Measurements from ENCODE around the gene CDH8.
A peak's percentile ranks its signal among the peaks of the same experiment; 100 is the strongest.
"Not testable (repeated sequence)": the region's sequence is repeated elsewhere in the genome, so short reads cannot be mapped to it uniquely, and the experiment has no call there.

CDH8 gene

DNA sequence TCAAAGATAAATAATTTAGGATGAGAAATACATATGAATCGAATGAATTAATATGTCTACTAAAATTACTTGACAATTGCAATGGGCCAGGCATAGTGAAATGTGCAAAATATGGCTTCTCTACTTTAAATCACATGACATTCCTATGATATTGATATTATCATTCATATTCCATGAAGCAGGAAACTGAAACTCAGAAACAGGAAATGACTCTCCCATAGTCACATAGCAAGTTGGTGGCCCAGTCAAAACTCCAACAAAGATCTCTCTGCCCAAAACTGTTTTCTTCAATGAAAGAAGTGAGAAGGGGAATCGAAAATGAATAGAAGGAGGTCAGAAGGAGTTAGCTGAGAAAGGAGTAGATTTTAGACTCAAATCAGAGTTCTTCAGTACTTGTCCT is 272.2 kb downstream of the CDH8 start:
- DNase-seq: no peak

DNA sequence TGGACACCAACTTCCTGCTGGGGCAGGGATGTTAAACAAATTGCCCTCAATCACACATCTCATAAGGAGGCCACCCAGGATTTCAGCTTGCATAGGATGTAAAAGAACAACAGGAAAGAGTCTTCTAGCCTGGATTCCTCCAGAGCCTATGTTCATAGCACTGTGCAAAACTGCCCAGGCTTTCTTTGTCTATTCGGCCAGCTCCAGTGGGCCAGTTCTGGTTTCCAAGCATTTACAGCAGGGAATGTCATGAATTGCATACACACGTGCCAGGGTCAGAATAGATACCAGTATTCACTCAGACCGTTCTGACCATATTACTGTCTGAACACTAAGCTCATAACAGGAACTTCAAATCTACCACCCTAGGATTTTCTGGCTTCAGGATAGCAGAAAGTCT is 273.2 kb downstream of the CDH8 start:
- DNase-seq: no peak

DNA sequence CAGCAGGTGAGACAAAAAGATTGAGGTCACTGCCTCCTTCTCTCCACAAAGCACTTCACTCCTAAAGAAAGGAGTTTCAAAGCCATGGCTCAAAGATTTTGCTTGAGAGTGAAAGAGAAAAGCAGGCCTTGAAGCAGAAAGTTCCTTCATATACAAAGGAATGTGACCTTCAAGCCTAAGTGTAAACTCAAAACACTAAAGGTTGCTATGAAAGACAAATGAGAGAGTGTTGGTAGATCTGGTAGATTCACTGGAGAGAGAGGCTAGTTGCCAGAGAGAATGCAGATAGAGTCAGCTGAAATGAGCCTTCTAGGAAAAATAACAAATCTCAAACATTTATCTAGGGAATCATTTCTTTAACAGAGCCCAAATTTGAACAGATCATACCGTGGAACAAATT is 305.2 kb downstream of the CDH8 start:
- no peak for DNase-seq

DNA sequence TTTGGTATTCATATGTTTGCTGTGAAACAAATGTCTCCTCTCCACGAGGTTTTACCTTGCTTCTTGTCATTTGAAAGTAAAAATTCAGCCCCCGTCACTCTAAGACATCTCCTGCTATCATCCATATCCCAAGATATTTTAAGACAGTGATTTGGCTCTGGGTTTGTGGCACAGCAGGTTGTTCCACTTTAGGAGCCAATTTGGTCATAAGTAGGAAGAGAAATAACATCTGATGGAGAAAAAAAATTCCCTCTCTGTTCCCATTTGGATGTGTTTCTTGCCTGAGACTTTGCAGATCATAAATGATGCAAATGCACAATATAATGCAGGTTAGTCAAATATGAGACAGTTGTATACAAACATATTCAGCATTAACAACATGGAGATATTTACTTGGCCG is 309.5 kb downstream of the CDH8 start:
- DNase-seq: no peak

DNA sequence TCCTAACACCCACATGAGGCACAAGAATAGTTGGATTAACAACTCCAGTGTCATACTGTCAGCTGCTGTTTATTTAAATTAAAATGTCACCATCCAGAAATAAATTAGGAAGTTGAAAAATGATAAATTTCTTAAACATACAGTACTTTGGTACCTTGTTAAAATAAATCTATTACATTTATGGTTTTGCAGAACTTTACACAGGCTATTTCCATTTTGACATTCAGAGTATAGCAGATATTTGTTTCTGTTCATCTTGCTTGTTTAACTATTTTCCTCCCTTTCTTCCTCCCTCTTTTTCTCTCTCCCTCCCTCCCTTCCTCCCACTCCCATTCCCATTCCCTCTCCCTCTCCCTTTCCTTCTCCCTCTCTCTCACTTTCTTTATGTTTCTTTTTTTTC is 310.1 kb downstream of the CDH8 start:
- DNase-seq: no peak

DNA sequence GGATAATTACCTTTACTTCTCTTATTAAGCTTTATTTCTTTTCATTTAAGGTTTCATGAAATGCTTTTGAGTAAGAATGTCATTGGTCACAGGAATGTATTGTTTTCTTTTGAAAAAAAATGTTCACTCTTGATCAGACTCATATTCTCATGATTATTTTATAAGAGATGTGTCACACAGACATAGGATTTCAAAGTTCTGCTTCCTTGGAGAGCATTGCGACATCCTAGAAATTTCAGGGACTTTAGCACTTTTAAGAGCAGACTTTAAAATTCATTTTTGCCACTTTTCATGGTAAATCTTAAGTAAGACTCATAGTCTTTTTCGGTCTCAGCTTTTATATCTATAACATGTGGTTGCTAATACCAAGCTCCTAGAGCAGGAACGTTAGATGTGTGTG is 314.7 kb downstream of the CDH8 start:
- DNase-seq: no peak

DNA sequence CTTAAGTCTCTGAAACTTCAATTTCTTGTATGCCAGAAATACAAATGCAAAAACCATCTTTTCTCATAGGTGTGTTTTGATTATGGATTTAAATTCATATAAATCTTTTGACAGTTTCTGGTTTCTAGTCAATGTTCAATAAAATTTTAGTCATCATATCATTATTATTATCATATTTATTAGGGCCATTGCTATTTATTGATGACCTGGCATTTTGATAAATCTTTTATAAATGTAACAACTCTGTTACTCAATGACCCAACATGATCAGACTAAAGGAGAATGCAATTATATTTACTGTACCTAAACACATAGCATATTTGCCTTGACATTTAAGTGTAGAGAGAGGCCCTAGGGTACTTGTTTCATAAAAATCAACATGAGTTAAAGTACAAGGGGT is 320.8 kb downstream of the CDH8 start:
- DNase-seq: no peak

DNA sequence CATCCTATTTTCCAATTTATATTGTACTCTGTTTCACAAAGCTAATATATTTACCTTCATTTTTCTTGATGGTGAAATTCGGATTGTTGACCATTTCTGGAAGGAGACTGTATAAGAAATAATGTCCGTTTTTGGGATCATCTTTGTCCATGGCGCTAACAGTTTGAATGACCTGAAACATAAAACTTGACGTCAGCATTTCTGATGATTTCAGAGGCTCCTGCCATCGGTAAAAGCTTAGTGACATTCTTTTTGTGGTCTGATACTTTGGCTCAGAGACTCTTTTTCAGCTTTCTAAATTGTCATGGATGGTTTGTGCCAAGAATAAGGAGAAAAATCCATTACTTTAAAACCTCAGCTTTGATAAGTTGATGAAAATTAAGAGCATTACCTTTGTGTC is 322.5 kb downstream of the CDH8 start:
- DNase-seq: no peak

DNA sequence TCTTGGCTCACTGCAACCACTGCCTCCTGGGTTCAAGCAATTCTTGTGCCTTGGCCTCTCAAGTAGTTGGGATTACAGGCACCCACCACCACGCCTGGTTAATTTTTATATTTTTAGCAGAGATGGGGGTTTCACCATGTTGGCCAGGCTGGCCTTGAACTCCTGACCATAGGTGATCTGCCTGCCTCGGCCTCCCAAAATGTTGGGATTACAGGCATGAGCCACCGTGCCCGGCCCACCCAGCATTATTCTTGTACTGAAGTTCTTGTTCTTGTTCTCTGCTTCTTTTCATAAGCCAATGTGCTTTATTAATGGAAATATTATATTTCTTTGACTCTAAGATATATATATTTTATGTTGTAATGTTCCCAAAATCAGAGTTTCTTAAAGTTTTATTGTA is 336.6 kb downstream of the CDH8 start:
- DNase-seq: not testable (repeated sequence)

DNA sequence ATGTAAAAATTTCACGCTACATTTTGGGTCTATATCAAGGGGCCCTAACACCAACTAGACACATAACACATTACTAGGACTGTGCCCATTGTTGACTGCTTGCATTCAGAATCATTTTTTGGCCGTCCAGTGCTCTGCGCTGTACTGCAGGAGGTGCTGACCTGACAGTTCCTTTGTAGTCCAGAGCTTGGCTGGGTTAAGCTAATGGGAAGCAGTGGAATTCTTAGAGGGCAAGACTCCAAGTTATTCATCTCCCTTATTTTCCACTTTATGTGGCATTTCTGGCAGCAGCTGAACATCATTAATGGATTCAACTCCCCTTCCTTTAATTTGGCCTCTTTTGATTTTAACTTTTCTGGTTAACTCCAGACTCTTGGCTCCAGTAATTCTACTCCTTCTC is 351.7 kb downstream of the CDH8 start:
- no peak for DNase-seq

DNA sequence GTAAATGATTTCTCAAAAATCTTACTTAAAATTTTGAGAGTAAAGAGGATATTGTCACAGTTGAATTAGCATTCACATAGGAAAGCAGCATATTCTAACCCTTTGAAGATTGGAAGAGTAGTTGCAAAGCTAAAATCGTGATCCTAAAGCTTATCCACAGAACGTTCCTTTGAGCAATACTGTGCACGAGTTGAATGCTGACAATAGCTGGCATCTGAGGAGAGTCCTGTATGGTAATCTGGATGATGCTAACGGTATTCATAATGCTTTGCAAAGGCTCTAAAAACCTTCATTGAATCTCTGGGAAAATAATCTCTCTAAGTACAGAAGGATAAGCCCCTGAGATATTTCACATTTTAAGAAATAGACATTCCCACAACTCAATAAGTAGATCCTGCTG is 354.6 kb downstream of the CDH8 start:
- no peak for DNase-seq

DNA sequence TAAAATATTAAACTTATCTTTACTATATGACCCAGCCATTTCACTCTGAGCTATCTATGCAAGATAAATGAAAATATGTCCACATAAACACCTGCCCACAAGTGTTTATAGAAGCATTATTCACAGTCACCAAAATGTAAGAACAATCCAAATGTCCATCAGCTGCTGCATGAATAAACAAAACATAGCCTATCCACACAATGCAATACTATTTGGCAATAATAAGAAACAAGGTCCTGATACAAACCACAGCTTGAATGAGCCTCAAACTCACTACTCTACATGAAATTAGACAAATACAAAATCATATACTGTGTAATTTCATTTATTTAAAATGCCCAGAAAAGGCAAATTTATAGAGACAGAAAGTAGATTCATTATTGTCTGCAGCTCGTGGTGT is 355.1 kb downstream of the CDH8 start:
- no peak for DNase-seq

DNA sequence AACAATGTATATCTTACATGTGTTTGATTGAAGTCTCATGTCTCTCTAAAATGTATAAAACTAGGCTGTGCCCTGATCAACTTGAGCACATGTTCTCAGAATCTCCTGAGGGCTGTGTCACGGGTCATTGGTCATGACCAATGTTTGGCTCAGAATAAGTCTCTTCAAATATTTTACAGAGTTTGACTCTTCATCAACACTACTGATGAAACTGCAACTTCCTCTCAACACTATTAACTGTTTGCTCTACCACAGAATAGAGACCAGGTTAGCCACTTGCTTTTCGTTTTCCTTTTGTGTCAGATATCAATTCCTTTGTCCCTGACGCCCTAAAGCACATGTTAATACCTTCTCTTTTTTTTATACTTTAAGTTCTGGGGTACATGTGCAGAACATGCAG is 358.1 kb downstream of the CDH8 start:
- DNase-seq: no peak

DNA sequence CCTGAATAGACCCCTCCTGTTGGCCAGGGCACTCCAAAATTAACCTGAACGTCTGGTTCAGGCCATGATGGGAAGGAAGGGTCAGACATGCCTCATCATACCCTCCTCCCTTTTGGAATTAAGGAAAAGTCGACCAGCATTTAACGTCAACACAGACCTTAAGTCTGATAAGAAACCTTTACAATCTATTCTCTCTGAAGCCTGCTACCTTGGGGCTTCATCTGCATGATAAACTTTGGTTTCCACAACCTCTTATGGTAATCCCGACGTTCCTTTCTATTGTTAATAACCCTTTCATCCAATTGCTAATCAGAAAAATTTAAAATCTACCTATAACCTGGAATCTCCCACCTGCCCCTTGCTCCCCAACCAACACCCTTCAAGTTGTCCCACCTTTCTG is 358.5 kb downstream of the CDH8 start:
- DNase-seq: no peak

DNA sequence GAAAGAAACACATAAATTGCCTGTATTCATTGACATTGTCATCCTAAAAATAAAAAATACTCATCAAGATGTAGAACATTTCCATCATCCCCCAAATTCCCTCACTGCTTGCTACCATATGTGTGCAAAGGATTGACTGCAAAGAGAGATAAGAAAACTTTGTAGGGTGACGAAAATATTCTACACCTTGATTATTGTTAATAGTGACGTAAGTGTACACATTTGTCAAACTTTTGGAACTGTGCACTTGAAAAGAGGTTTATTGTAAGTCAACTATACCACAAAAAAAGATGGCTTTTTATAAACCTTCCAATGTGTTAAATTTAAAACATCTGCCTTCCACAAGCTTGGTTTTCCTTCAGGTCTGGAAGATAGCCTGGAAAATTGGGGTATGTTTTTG is 359.5 kb downstream of the CDH8 start:
- no peak for DNase-seq

DNA sequence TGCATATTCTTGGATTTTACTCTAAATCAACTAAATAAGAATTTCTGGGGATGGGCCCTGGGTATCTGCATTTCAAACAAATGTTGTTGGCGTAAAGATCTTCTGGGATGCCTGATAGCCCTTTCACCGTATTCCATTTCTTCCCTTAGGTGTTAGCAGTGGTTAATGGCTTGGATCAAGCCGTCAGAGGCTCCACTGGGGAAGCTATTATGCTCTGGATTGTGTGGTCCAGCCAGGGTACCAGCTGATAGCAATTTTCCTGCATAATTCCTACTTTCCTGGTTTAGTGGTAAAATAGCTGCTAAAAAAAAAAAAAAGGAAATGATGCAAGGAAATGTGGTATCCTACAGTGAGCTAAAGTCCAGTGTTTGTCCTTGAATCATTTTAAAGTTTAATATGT is 365.1 kb downstream of the CDH8 start:
- no peak for DNase-seq

DNA sequence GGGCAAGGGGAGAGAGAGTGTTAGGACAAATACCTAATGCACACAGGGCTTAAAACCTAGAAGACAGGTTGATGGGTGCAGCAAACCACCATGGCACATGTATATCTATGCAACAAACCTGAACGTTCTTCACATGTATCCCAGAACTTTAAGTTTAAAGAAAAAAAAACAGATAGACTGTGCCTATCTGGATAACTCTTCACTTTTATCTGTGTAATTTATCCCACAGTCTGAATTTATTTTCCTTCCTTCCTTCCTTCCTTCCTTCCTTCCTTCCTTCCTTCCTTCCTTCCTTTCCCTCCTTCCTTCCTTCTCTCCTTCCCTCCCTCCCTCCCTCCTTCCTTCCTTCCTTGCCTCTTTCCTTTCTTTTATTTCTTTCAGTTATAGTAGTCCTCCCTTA is 370.7 kb downstream of the CDH8 start:
- no peak for DNase-seq

DNA sequence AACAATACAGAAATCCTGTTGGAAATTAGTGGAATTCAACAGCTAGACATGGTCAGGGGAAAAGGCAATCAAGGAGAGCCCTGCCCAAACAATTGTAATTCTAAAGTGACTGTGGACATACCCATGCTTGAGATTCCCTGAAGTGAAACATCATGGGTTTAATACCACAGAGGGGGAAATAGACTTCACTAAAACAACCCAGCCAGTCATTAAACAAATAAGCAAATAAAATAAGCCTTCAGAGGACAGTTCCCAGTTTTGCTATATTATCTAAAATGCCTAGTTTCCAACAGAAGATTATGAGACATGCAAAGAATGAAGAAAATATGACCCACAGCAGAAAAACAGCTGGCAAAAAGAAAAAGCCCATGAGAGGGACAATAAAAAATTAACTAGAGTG is 376.3 kb downstream of the CDH8 start:
- DNase-seq: no peak

DNA sequence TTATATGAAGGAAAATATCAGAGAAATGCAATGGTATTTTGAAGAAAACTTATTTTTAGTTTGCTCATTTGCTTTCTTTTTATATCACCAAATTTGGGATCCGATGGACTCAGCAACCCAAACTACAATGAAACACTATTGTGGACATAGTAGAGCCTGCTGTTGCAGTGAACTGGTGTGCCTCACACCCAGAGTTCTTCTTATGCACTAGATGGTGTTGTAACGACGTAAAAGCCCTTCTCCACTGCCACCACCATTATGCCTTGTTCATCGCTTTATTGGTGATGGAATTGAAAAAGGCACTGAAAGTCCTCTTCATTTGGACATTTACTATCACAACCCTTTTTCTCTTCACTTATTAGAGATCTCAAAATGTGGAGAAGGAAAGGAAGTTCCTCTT is 381.3 kb downstream of the CDH8 start:
- DNase-seq: no peak

DNA sequence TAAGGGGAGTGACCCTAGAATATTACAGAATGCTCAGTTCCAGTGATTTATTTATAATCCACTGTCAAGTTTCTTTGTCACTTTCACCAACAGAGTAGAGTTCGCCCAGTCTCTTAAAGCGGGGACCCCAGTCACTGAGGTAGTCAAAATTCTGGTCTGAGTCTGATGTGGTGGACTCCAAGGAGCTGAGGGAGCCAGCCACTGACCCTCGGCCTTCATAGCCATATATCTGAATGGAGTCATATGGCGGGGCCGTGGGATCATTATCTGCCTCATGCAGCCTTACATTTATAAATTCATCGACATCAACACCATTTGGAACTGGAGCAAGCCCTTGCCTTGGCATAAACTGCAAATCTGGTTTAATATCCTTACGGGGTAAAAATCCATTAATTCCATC is 382.7 kb downstream of the CDH8 start:
- DNase-seq: no peak

DNA sequence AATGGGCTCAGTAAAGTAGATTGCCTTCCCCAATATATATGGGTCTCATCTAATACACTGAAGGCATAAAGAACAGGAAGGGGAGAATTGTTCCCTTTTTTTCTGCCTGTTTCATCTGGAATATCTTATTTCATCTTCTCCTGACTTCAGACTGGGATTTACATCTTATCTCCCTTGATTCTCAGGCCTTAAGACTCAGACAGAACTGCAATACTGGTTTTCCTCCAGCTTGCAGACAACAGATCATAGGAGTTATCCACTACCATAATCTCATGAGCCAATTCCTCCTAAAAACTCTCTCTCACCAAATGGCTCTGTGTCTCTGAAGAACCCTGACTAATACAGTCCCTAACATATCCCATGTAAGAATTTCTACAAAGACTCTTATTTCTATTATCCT is 390.7 kb downstream of the CDH8 start:
- no peak for DNase-seq

DNA sequence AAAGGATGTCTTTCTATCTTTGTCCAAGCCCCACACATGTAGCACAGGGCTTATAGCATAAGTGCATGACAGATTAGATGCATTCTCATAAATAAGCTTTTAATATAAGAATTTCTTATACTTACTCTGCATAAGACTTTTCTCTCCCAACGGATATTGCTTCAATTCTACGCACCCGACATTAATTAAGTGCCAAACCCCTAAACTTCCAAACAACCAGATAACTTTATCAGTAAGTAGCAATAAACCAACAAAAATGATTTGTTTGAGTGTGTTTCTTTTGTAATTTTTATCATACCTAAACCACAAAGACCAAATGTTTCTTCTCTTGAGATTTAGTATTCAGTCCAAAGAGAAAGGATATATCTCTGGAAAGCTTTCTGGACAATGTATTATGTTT is 391.5 kb downstream of the CDH8 start:
- DNase-seq: no peak

DNA sequence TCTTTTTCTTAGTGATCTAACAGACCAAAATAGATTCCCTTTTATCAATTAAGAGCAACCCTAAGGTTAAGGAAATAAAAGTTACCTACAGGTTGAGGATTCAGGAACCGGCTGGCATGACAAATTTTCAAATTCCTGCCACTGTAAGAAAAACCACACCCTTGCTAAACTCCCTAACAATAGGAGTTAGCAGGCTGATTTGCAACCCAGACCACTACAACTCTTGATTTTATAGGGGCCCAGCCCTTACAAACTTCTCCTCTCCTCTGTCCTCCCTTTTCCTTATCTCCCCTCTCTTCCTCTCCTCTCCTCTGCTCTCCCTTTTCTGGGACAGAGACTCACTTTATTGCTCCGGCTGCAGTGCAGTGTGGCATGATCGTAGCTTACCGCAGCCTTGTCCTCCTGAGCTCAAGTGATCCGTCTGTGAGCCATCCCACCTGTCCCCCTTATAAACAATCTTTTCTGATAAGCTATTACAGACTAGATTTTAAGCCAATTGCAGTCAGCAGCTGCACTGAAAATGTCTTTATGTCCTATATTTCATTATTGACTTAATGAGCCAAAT is 418.9 kb downstream of the CDH8 start:
- peak in 1 of 2 experiments; percentile 29 for DNase-seq

DNA sequence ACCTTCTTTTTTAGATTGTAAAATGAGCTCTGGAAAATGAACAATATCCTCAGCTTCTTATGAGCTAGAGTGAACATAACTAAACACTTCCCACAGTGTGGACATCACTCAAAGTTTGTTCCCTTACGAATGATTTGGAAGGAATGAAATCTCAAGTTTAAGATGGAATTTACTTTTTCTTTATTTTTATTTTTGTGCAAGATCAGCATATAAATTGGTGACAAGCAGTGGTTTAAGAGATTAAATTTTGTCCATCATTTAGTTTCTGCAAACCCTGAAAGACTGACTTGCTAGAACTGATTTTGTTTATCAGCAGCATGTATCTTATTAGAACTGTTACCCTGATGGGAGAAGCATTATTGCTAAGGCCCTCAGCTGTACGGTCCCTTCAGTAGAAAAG is 420.1 kb downstream of the CDH8 start:
- no peak for DNase-seq

DNA sequence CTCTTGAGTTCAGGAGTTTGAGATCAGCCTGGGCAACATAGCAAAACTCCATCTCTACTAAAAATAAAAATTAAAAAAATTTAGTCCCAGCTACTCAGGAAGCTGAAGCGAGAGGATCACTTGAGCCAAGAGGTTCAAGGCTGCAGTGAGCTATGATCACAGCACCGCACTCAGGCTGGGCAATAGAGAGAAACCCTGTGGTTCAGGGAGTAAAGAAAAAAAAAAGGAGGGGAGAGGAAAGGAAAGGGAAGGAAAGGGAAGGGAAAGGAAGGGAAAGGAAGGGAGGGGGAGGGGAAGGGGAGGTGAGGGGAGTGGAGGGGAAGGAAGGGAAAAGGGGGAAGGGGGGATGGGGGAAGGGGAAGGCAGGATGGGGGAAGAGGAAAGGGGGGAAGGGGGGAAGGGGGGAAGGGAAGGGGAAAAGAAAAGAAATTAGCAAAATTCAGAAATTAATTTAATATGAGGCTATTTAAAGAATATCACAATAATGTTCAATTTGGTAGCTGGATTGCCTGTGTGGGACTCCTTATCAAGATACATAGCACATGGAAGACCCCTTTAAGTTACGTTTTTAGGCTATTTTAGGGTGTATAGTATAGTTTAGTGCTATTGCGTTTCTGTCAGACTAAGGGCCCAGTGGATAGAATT is 424.3 kb downstream of the CDH8 start:
- no peak for DNase-seq

DNA sequence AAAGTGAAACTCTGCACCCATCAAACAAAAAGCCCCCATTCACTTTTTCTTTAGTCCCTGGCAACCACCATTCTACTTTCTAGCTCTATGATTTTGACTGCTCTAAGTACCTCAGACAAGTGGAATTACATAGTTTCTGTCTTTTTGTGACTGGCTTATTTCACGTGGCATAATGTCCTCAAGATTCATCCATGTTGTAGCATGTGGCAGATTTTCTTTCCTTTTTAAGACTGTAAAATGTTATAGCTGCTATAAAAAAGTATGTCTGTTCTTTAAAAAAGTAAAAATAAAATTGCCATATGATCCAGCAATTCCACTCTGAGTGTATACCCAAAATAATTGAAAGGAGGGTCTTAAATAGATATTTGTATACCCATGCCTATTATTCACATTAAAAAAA is 429.7 kb downstream of the CDH8 start:
- DNase-seq: no peak

Measured in NCI-H524 (cell line).